ENCODE data around the gene STAG3.
"Not testable (repeated sequence)": the region's sequence is repeated elsewhere in the genome, so short reads cannot be mapped to it uniquely, and the experiment has no call there.

The STAG3 gene

GRCh38 chr7:100195901-100196322 is 18.2 kb downstream of the STAG3 start:
- H3K27ac ChIP-seq (ENCODE audit: low read depth, low read length) = not testable (repeated sequence)

GRCh38 chr7:100198266-100198665 is 20.5 kb downstream of the STAG3 start:
- Histone ChIP-seq H3K4me1 (ENCODE audit: control insufficient read depth, insufficient read depth, low read length) (0 out of 2 replicates have a peak, but pooled peaks cover 6% of the 10 kb centered on the region), H3K4me3 (ENCODE audit: low read depth, low read length) (no peak overlapping the region), H3K27ac (ENCODE audit: low read depth, low read length) (no peak overlapping the region), H3K9ac (ENCODE audit: low read depth, low read length) (no peak overlapping the region), H3K27me3 (ENCODE audit: control insufficient read depth, insufficient read depth, low read length) (peaks cover 2% of the 10 kb centered on the region), H3K36me3 (ENCODE audit: control insufficient read depth, insufficient read depth, low read length) (no peaks in the 10 kb centered on the region), H3K9me3 (ENCODE audit: control insufficient read depth, insufficient read depth, low read length) (no peaks in the 10 kb centered on the region)

More at GRCh38 chr7:100195901-100196322, 18.2 kb downstream of the STAG3 start:
- not testable (repeated sequence) for H3K27me3 ChIP-seq (ENCODE audit: control insufficient read depth, insufficient read depth, low read length); H3K36me3 ChIP-seq (ENCODE audit: control insufficient read depth, insufficient read depth, low read length); H3K9ac ChIP-seq (ENCODE audit: low read depth, low read length); H3K4me1 ChIP-seq (ENCODE audit: control insufficient read depth, insufficient read depth, low read length); H3K4me3 ChIP-seq (ENCODE audit: low read depth, low read length); H3K9me3 ChIP-seq (ENCODE audit: control insufficient read depth, insufficient read depth, low read length)

- H3K9ac ChIP-seq (ENCODE audit: low read depth, low read length) = no peak overlapping the region
Observed at GRCh38 chr7:100200693-100201092, 23.0 kb downstream of the STAG3 start.

GRCh38 chr7:100204454-100204853 is 26.7 kb downstream of the STAG3 start:
- Histone ChIP-seq H3K9me3 (ENCODE audit: control insufficient read depth, insufficient read depth, low read length) (no peaks in the 10 kb centered on the region), H3K27ac (ENCODE audit: low read depth, low read length) (no peak overlapping the region), H3K4me1 (ENCODE audit: control insufficient read depth, insufficient read depth, low read length) (0 out of 2 replicates have a peak, but pooled peaks cover 6% of the 10 kb centered on the region)

More at GRCh38 chr7:100200693-100201092, 23.0 kb downstream of the STAG3 start:
- Histone ChIP-seq H3K27me3 (ENCODE audit: control insufficient read depth, insufficient read depth, low read length) (peaks cover 2% of the 10 kb centered on the region), H3K4me1 (ENCODE audit: control insufficient read depth, insufficient read depth, low read length) (0 out of 2 replicates have a peak, but pooled peaks cover 6% of the 10 kb centered on the region), H3K9me3 (ENCODE audit: control insufficient read depth, insufficient read depth, low read length) (no peaks in the 10 kb centered on the region), H3K27ac (ENCODE audit: low read depth, low read length) (no peak overlapping the region), H3K4me3 (ENCODE audit: low read depth, low read length) (no peak overlapping the region), H3K36me3 (ENCODE audit: control insufficient read depth, insufficient read depth, low read length) (no peaks in the 10 kb centered on the region)

DNA sequence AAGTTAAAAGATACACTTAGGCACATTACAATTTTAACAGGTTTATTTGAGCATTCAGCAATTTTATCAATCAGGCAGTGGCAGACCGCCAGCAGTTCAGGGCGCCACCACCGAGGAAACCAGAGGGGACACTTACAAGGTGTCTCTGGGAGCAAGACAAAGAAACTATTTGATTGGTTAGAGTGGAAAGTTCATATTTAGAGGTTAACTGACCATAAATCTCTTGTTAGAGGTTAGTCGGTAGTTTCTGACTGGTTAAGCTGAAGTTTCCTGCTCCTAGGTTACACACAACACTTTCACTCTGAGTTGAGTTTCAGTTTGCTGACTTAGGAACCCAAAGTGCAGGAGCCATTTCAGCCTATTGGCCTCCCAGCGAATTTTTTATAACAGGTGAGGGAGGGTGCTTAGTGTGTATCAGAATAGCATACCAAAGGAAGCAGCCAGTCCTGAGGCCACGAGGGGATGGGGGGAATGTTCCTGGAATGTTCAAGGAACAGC is 31.2 kb downstream of the STAG3 start:
- Histone ChIP-seq H3K36me3 (ENCODE audit: control insufficient read depth, insufficient read depth, low read length) (no peaks in the 10 kb centered on the region), H3K27ac (ENCODE audit: low read depth, low read length) (no peak overlapping the region), H3K4me3 (ENCODE audit: low read depth, low read length) (no peak overlapping the region), H3K4me1 (ENCODE audit: control insufficient read depth, insufficient read depth, low read length) (no peaks in the 10 kb centered on the region), H3K27me3 (ENCODE audit: control insufficient read depth, insufficient read depth, low read length) (peaks cover 38% of the 10 kb centered on the region), H3K9me3 (ENCODE audit: control insufficient read depth, insufficient read depth, low read length) (no peaks in the 10 kb centered on the region), H3K9ac (ENCODE audit: low read depth, low read length) (no peak overlapping the region)

More at GRCh38 chr7:100204454-100204853, 26.7 kb downstream of the STAG3 start:
- Histone ChIP-seq H3K27me3 (ENCODE audit: control insufficient read depth, insufficient read depth, low read length) (peaks cover 7% of the 10 kb centered on the region), H3K4me3 (ENCODE audit: low read depth, low read length) (no peak overlapping the region), H3K9ac (ENCODE audit: low read depth, low read length) (no peak overlapping the region), H3K36me3 (ENCODE audit: control insufficient read depth, insufficient read depth, low read length) (no peaks in the 10 kb centered on the region)

- Histone ChIP-seq H3K9ac (ENCODE audit: low read depth, low read length) (no peak overlapping the region), H3K4me3 (ENCODE audit: low read depth, low read length) (no peak overlapping the region), H3K36me3 (ENCODE audit: control insufficient read depth, insufficient read depth, low read length) (no peaks in the 10 kb centered on the region), H3K27ac (ENCODE audit: low read depth, low read length) (no peak overlapping the region), H3K9me3 (ENCODE audit: control insufficient read depth, insufficient read depth, low read length) (no peaks in the 10 kb centered on the region), H3K4me1 (ENCODE audit: control insufficient read depth, insufficient read depth, low read length) (no peaks in the 10 kb centered on the region), H3K27me3 (ENCODE audit: control insufficient read depth, insufficient read depth, low read length) (peaks cover 38% of the 10 kb centered on the region)
Observed at GRCh38 chr7:100209493-100209892, 31.8 kb downstream of the STAG3 start.

DNA sequence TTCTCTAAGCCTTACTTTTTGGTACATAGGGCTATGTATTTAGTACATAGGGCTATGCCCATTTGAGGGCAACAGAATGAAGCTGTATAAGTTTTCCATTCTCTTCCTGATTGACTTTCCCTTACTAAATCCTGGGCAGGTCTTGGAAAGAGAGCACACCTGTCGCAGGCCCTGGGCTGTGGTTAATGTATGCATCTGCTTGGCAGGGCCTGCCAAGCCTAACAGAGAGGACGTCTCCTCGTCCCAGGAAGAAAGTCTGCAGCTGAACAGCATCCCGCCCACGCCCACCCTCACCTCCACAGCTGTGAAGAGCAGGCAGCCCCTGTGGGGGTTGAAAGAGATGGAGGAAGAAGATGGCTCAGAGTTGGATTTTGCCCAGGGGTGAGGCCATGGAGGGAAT is 33.1 kb downstream of the STAG3 start:
- H3K4me1 ChIP-seq (ENCODE audit: control insufficient read depth, insufficient read depth, low read length) = no peaks in the 10 kb centered on the region
- H3K9ac ChIP-seq (ENCODE audit: low read depth, low read length) = no peak overlapping the region
- H3K36me3 ChIP-seq (ENCODE audit: control insufficient read depth, insufficient read depth, low read length) = no peaks in the 10 kb centered on the region
- H3K27ac ChIP-seq (ENCODE audit: low read depth, low read length) = no peak overlapping the region
- H3K27me3 ChIP-seq (ENCODE audit: control insufficient read depth, insufficient read depth, low read length) = peaks cover 38% of the 10 kb centered on the region
- H3K9me3 ChIP-seq (ENCODE audit: control insufficient read depth, insufficient read depth, low read length) = no peaks in the 10 kb centered on the region
- no peak overlapping the region for H3K4me3 ChIP-seq (ENCODE audit: low read depth, low read length)

- peaks cover 38% of the 10 kb centered on the region for H3K27me3 ChIP-seq (ENCODE audit: control insufficient read depth, insufficient read depth, low read length)
- no peak overlapping the region for H3K4me3 ChIP-seq (ENCODE audit: low read depth, low read length)
- no peak overlapping the region for H3K9ac ChIP-seq (ENCODE audit: low read depth, low read length)
Observed at GRCh38 chr7:100211342-100211780, 33.6 kb downstream of the STAG3 start.

GRCh38 chr7:100212631-100213286 is 35.0 kb downstream of the STAG3 start:
- no peak overlapping the region for H3K27ac ChIP-seq (ENCODE audit: low read depth, low read length)
- H3K9ac ChIP-seq (ENCODE audit: low read depth, low read length) = no peak overlapping the region
- no peak overlapping the region for H3K4me3 ChIP-seq (ENCODE audit: low read depth, low read length)
- no peaks in the 10 kb centered on the region for H3K9me3 ChIP-seq (ENCODE audit: control insufficient read depth, insufficient read depth, low read length)
- no peaks in the 10 kb centered on the region for H3K36me3 ChIP-seq (ENCODE audit: control insufficient read depth, insufficient read depth, low read length)
- H3K27me3 ChIP-seq (ENCODE audit: control insufficient read depth, insufficient read depth, low read length) = peaks cover 38% of the 10 kb centered on the region
- H3K4me1 ChIP-seq (ENCODE audit: control insufficient read depth, insufficient read depth, low read length) = no peaks in the 10 kb centered on the region

More at GRCh38 chr7:100211342-100211780, 33.6 kb downstream of the STAG3 start:
- no peaks in the 10 kb centered on the region for H3K9me3 ChIP-seq (ENCODE audit: control insufficient read depth, insufficient read depth, low read length)
- no peak overlapping the region for H3K27ac ChIP-seq (ENCODE audit: low read depth, low read length)
- no peaks in the 10 kb centered on the region for H3K36me3 ChIP-seq (ENCODE audit: control insufficient read depth, insufficient read depth, low read length)
- H3K4me1 ChIP-seq (ENCODE audit: control insufficient read depth, insufficient read depth, low read length) = no peaks in the 10 kb centered on the region

- Histone ChIP-seq H3K9ac (ENCODE audit: low read depth, low read length) (no peak overlapping the region), H3K27ac (ENCODE audit: low read depth, low read length) (no peak overlapping the region), H3K27me3 (ENCODE audit: control insufficient read depth, insufficient read depth, low read length) (peaks cover 38% of the 10 kb centered on the region), H3K4me1 (ENCODE audit: control insufficient read depth, insufficient read depth, low read length) (no peaks in the 10 kb centered on the region), H3K36me3 (ENCODE audit: control insufficient read depth, insufficient read depth, low read length) (no peaks in the 10 kb centered on the region), H3K9me3 (ENCODE audit: control insufficient read depth, insufficient read depth, low read length) (no peaks in the 10 kb centered on the region), H3K4me3 (ENCODE audit: low read depth, low read length) (no peak overlapping the region)
Observed at GRCh38 chr7:100213672-100214071, 36.0 kb downstream of the STAG3 start.

GRCh38 chr7:100214356-100214755 is 36.6 kb downstream of the STAG3 start:
- H3K9ac ChIP-seq (ENCODE audit: low read depth, low read length) = not testable (repeated sequence)

More at GRCh38 chr7:100214356-100214755, 36.6 kb downstream of the STAG3 start:
- not testable (repeated sequence) for H3K27ac ChIP-seq (ENCODE audit: low read depth, low read length); H3K4me3 ChIP-seq (ENCODE audit: low read depth, low read length); H3K9me3 ChIP-seq (ENCODE audit: control insufficient read depth, insufficient read depth, low read length); H3K4me1 ChIP-seq (ENCODE audit: control insufficient read depth, insufficient read depth, low read length); H3K36me3 ChIP-seq (ENCODE audit: control insufficient read depth, insufficient read depth, low read length)
- peaks cover 34% of the 10 kb centered on the region for H3K27me3 ChIP-seq (ENCODE audit: control insufficient read depth, insufficient read depth, low read length)
